HG03442 (cell line): Measurements from ENCODE around the gene ABHD5.
A peak's percentile ranks its signal among the peaks of the same experiment; 100 is the strongest.
"Not testable (repeated sequence)": the region's sequence is repeated elsewhere in the genome, so short reads cannot be mapped to it uniquely, and the experiment has no call there.

Experiments used
- ATAC-seq: cut with Tn5 transposase; IDR thresholded peaks from one replicate; pipeline ENCODE4 v1.9.1; 2021; ENCODE audit warnings: mild to moderate bottlenecking, moderate library complexity; ENCODE audit not compliant: unreplicated experiment

Gene ABHD5

GRCh38 chr3:43690400-43691119 is at the start of gene ABHD5:
Gene ABHD5 (plus strand): TSS chr3:43690938. CDS start chr3:43690993, 55 bp downstream.
- ATAC-seq: peak; percentile 80

- no peak for ATAC-seq
Observed at GRCh38 chr3:43641306-43642114, 49.2 kb upstream of the ABHD5 start.

GRCh38 chr3:43644443-43644842 is 46.3 kb upstream of the ABHD5 start:
- ATAC-seq: no peak

- ATAC-seq: no peak
Observed at GRCh38 chr3:43647331-43648166, 43.2 kb upstream of the ABHD5 start.

- ATAC-seq: no peak
Observed at GRCh38 chr3:43648957-43649356, 41.8 kb upstream of the ABHD5 start.

- ATAC-seq: no peak
Observed at GRCh38 chr3:43649365-43649968, 41.3 kb upstream of the ABHD5 start.

GRCh38 chr3:43650345-43650744 is 40.4 kb upstream of the ABHD5 start:
- no peak for ATAC-seq

- ATAC-seq: not testable (repeated sequence)
Observed at GRCh38 chr3:43656390-43656789, 34.3 kb upstream of the ABHD5 start.

GRCh38 chr3:43659250-43659880 is 31.4 kb upstream of the ABHD5 start:
- ATAC-seq: no peak

- ATAC-seq: not testable (repeated sequence)
Observed at GRCh38 chr3:43661376-43661775, 29.4 kb upstream of the ABHD5 start.

GRCh38 chr3:43665011-43665410 is 25.7 kb upstream of the ABHD5 start:
- ATAC-seq: not testable (repeated sequence)

GRCh38 chr3:43670635-43671522 is 19.9 kb upstream of the ABHD5 start:
- ATAC-seq: no peak

GRCh38 chr3:43674345-43675085 is 16.2 kb upstream of the ABHD5 start:
- no peak for ATAC-seq

- ATAC-seq: no peak
Observed at GRCh38 chr3:43675593-43675992, 15.1 kb upstream of the ABHD5 start.

GRCh38 chr3:43676441-43676840 is 14.3 kb upstream of the ABHD5 start:
- ATAC-seq: no peak

- not testable (repeated sequence) for ATAC-seq
Observed at GRCh38 chr3:43678375-43678774, 12.4 kb upstream of the ABHD5 start.

- ATAC-seq: not testable (repeated sequence)
Observed at GRCh38 chr3:43678887-43679449, 11.8 kb upstream of the ABHD5 start.

GRCh38 chr3:43680857-43681256 is 9.9 kb upstream of the ABHD5 start:
- not testable (repeated sequence) for ATAC-seq
